ENCODE data around the gene ATP8B3. TPM values are rescaled to one million over a fixed set of nuclear protein-coding genes. Genes with fewer than 3 reads are reported as not detected.

Gene ATP8B3
- total RNA-seq, 1 donor from 2014 or later, result 1.1 TPM

DNA sequence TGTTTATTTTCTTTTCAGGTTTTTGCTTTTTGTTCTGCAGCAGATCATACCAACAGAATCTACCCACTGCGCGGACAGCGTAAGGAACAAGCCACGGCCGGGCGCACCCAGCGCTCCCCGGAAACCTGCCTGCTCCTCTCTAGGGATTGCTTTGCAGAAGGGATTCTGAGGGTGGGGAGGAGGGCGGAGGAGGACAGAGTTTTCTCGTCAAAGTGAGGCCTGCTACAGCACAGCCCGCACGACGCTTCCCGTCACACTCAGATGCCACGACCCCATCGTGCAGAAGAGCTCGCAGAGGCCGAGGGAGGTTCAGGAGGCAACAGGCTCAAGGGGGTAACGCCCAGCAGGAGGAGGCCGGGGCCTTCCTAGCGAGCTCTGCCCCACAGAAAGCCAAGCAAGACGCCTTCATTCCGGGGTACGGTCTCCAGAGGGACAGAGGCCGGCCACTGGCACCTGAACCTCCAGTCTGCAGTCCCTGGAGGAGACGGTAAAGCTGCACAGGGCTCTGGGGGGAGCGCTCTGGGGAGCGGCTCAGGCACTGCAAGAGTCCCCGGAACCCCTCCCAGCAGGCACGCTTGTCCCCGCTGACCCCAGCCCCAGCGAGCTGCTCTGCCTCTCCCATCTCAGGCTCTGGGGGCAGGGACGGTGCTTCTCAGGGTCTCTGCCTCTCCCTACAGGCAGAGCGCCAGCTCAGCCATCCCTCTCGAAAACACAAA, 29.3 kb upstream of the ATP8B3 start:
- no peak for DNase-seq (ENCODE audit: low read depth, low spot score)
- H3K36me3 Mint-ChIP-seq (ENCODE audit: low read depth), result no peaks in the 10 kb centered on the region
- TF ChIP-seq, protein P1, sequence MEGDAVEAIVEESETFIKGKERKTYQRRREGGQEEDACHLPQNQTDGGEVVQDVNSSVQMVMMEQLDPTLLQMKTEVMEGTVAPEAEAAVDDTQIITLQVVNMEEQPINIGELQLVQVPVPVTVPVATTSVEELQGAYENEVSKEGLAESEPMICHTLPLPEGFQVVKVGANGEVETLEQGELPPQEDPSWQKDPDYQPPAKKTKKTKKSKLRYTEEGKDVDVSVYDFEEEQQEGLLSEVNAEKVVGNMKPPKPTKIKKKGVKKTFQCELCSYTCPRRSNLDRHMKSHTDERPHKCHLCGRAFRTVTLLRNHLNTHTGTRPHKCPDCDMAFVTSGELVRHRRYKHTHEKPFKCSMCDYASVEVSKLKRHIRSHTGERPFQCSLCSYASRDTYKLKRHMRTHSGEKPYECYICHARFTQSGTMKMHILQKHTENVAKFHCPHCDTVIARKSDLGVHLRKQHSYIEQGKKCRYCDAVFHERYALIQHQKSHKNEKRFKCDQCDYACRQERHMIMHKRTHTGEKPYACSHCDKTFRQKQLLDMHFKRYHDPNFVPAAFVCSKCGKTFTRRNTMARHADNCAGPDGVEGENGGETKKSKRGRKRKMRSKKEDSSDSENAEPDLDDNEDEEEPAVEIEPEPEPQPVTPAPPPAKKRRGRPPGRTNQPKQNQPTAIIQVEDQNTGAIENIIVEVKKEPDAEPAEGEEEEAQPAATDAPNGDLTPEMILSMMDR (conservative IDR thresholded peaks at IDR 0.05), result no peak
- H3K27ac Mint-ChIP-seq (ENCODE audit: unreplicated experiment), result no peak overlapping the region
- no peaks in the 10 kb centered on the region for H3K9me3 Mint-ChIP-seq
- H3K4me3 Mint-ChIP-seq, result peak overlapping the region; percentile 8
- H3K4me1 Mint-ChIP-seq, result peaks cover 6% of the 10 kb centered on the region
- no peaks in the 10 kb centered on the region for H3K27me3 Mint-ChIP-seq (ENCODE audit: low read depth)

DNA sequence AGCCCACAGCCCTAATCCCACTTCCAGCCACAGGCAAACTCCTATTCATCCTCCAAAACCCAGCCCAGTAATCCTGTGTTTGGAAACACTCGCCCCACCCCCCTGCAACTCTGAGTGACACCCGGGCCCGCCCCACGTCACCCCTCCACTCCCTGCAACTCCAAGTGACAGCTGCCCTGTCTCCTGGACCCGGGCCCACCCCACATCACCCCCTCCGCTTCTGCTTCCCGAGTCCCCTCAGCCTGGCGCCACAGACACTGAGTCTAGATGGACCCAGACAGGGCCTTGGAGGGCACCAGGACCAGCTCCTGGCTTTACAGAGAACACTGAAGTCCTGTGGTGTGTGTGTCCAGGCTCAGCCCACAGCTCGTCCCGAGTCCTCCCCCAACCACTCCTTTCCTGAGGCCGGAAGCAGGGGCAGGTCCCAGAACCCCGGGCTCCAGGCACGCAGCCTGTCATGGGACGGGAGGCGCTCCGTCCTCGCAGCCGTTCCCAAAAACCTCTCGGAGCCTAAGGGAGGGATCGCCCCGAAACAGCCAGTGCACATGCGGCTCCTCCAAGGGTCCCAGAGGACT, 28.6 kb upstream of the ATP8B3 start:
- TF ChIP-seq, protein P1 (conservative IDR thresholded peaks at IDR 0.05), result no peak
- Mint-ChIP-seq H3K4me1 (no peaks in the 10 kb centered on the region), H3K9me3 (no peaks in the 10 kb centered on the region), H3K4me3 (peak overlapping the region; percentile 8), H3K27ac (ENCODE audit: unreplicated experiment) (no peak overlapping the region), H3K36me3 (ENCODE audit: low read depth) (no peaks in the 10 kb centered on the region), H3K27me3 (ENCODE audit: low read depth) (no peaks in the 10 kb centered on the region)
- DNase-seq (ENCODE audit: low read depth, low spot score), result no peak

DNA sequence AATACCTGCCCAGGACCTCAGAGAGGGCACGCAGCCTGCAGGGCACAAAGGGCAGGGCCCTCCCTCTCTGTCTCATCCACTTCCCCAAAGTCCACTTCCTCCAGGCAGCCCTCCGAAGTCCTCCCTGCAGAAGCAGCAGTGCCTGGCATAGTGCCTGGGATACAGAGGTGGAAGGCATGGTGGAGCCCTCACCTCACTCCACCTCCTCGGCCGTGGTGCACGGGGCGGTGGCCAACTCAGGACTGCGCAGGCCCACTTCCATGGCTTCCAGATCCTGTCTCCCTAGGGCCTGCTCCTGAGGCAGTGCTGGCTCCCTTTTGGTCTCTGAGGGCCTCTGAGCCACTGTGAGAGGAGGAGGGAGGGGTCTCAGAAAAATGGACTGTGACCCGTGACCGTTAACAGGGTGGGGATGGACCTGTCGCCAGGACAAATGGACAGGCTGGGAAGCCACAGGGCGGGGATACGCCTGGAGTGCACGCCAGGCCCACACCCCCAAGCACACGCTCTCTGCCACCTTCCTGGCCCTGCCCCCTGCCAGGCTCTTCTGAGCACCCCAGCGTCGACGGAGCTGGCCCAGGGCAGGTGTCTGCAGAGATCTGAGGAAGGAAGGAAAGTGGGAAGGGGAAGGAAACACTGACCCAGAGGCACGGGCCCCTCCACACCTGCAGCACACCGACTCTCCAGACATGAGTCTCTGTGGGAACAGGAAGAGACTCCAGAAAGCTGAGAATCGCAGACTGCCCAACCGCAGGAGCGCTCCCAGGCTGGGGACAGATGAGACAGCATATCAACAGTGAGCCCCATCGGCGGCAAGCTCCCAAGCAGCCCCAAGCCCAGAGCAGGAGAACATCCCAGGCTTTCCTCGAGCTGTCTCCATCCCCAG, 27.8 kb upstream of the ATP8B3 start:
- Mint-ChIP-seq H3K4me3 (no peak overlapping the region), H3K9me3 (no peaks in the 10 kb centered on the region), H3K36me3 (ENCODE audit: low read depth) (no peaks in the 10 kb centered on the region), H3K4me1 (no peaks in the 10 kb centered on the region), H3K27ac (ENCODE audit: unreplicated experiment) (no peak overlapping the region), H3K27me3 (ENCODE audit: low read depth) (no peaks in the 10 kb centered on the region)
- no peak for DNase-seq (ENCODE audit: low read depth, low spot score)
- TF ChIP-seq, protein P1 (conservative IDR thresholded peaks at IDR 0.05), result no peak

DNA sequence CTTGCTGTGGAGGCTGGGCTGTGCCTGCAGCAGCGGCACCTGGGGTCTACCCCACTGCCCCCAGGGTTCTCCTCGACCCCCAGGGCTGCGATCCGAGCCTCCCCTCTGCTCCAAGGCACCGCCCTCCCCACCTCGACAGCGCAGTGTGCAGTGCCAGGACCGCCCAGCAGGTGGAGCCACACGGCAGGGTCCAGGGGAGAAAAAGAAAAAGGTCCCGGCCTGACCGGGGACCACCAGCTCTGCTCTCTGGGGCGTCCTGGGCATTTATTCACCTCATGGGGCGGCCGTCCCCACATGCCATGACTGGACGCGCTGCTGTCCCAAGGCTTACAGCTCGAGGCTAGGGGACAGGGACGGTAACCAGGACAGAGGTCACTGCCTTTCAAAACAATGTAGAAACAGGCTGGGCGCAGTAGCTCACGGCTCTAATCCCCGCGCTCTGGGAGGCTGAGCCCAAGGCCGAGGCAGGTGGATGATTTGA, 25.6 kb upstream of the ATP8B3 start:
- TF ChIP-seq, protein P1 (conservative IDR thresholded peaks at IDR 0.05), result peak; percentile 90
- Mint-ChIP-seq H3K4me3 (no peak overlapping the region), H3K27me3 (ENCODE audit: low read depth) (no peaks in the 10 kb centered on the region), H3K36me3 (ENCODE audit: low read depth) (no peaks in the 10 kb centered on the region), H3K4me1 (no peaks in the 10 kb centered on the region), H3K27ac (ENCODE audit: unreplicated experiment) (peak overlapping the region; percentile 57), H3K9me3 (no peaks in the 10 kb centered on the region)
- DNase-seq (ENCODE audit: low read depth, low spot score), result peak; percentile 84

DNA sequence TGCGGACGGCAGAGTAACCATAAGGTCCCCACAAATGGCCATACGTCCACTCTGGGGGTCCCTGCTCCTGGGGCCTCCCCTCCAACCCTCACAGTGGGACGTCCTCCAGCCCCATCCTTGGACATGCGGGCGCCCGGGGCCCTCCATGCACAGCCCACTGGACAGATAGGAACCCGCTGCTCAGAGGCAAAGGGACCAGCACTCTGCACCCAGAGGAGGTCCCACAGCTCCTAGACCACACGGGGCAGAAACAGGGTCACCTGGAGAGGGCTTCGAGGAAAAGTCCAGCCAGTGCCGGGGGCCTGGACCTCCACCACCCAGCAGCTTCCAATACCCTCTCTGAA, 25.1 kb upstream of the ATP8B3 start:
- Mint-ChIP-seq H3K27ac (ENCODE audit: unreplicated experiment) (no peak overlapping the region), H3K9me3 (no peaks in the 10 kb centered on the region), H3K4me3 (no peak overlapping the region), H3K36me3 (ENCODE audit: low read depth) (no peaks in the 10 kb centered on the region), H3K4me1 (no peaks in the 10 kb centered on the region), H3K27me3 (ENCODE audit: low read depth) (no peaks in the 10 kb centered on the region)
- TF ChIP-seq, protein P1 (conservative IDR thresholded peaks at IDR 0.05), result no peak
- DNase-seq (ENCODE audit: low read depth, low spot score), result no peak
